Measurements from ENCODE around the gene THAP6.

DNA sequence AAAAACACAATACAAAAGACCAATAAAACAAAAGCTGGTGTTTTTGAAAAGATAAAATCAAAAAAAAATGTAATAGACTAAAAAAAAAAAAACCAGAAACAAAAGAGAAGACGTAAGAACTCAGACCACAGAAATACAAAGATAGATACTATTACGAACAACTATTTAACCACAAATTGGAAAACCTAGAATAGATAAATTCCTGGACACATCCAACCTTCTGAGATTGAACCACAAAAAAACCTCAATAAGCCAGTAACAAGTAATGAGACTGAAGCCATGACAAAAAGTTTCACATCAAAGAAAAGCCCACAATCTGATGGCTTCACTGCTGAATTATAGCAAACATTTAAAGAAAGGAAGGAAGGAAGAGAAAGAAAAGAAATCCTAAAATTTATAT is 16.2 kb upstream of the THAP6 start:
- TF ChIP-seq, protein P1, sequence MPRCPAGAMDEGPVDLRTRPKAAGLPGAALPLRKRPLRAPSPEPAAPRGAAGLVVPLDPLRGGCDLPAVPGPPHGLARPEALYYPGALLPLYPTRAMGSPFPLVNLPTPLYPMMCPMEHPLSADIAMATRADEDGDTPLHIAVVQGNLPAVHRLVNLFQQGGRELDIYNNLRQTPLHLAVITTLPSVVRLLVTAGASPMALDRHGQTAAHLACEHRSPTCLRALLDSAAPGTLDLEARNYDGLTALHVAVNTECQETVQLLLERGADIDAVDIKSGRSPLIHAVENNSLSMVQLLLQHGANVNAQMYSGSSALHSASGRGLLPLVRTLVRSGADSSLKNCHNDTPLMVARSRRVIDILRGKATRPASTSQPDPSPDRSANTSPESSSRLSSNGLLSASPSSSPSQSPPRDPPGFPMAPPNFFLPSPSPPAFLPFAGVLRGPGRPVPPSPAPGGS (IDR thresholded peaks at IDR 0.05): no peak
- no peak for TF ChIP-seq NR3C1 (IDR thresholded peaks at IDR 0.05)
- no peak for TF ChIP-seq RAD21 (conservative IDR thresholded peaks at IDR 0.05 in 1 of 2, IDR thresholded peaks at IDR 0.05 in 1 of 2)
- no peak for TF ChIP-seq RNF2 (IDR thresholded peaks at IDR 0.05; ENCODE audit: borderline replicate concordance, low read depth)
- no peak for TF ChIP-seq EP300 (IDR thresholded peaks at IDR 0.05)
- TF ChIP-seq CTCF (IDR thresholded peaks at IDR 0.05): no peak
- TF ChIP-seq, protein P2, sequence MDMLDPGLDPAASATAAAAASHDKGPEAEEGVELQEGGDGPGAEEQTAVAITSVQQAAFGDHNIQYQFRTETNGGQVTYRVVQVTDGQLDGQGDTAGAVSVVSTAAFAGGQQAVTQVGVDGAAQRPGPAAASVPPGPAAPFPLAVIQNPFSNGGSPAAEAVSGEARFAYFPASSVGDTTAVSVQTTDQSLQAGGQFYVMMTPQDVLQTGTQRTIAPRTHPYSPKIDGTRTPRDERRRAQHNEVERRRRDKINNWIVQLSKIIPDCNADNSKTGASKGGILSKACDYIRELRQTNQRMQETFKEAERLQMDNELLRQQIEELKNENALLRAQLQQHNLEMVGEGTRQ (IDR thresholded peaks at IDR 0.05): no peak
- TF ChIP-seq CEBPB (IDR thresholded peaks at IDR 0.05): no peak
- TF ChIP-seq PHF8 (IDR thresholded peaks at IDR 0.05; ENCODE audit: borderline replicate concordance, low read depth): no peak
- TF ChIP-seq FOSL2 (IDR thresholded peaks at IDR 0.05): no peak
- no peak for TF ChIP-seq FOSL2 (CRISPR knock-in tag; IDR thresholded peaks at IDR 0.05)

All from A549 (cell line).